K562 (cell line): ENCODE results near the gene VSTM1. TPM values are rescaled to one million over a fixed set of nuclear protein-coding genes. Genes with fewer than 3 reads are reported as not detected.

ENCODE experiments used
- ATAC-seq: fragments of 200-7000 bp; cut with Tn5 transposase; 3 replicates; pipeline ENCODE4 v1.9.1; 2020; ENCODE audit warnings: moderate library complexity
- BruUV-seq: library from RNA; stranded (reverse); fragments of 400-500 nt; replicated peaks from 2 replicates; lab custom pipeline; 2021; lab: Mats Ljungman, UMichigan
- CTCF ChIA-PET: fragments of 300-600 bp; formaldehyde crosslinking; extraction: SDS; loops from one replicate; lab custom pipeline; 2021; ENCODE audit warnings: low intra/inter-chr PET ratio; lab: Yijun Ruan, JAX
- POLR2A ChIA-PET: fragments of 300-600, 350-650 bp; sonication (Branson Sonifier 250); formaldehyde crosslinking; extraction: SDS; loops from one replicate; lab custom pipeline; 2021; ENCODE audit warnings: antibody characterized with exemption, inconsistent platforms; lab: Yijun Ruan, JAX
- DNase-seq, 4 experiments: peaks; one replicate each; pipeline versions ENCODE4 v3.0.0 to v3.0.0-alpha.2; 2011 to 2018; ENCODE audit warnings: low spot score in 3 of 4, mixed read lengths in 3 of 4; ENCODE audit errors: extremely low read depth in 1 of 4
- FAIRE-seq: peaks from 2 replicates; lab custom pipeline; 2011; peaks lifted over from hg19 to GRCh38; lab: Jason Lieb, UNC
- H2AFZ ChIP-seq: 2 replicates; pipeline ENCODE4 v1.6.0; 2011; ENCODE audit warnings: low read depth, low read length, control low read depth, inconsistent platforms
- H3K27ac ChIP-seq: fragments of 200-600 bp; 3 replicates; pipeline ENCODE4 v1.8.0; 2011; ENCODE audit warnings: low read depth, mild to moderate bottlenecking, control low read depth, inconsistent platforms, low read length, moderate library complexity, mixed read lengths; ENCODE audit errors: extremely low read depth
- H3K27me3 ChIP-seq, 2 experiments: fragments of 300-600 bp in 1 of 2; 2 replicates in 1 of 2; 3 replicates in 1 of 2; pipeline versions ENCODE4 v1.6.0 to v1.8.0; 2011; ENCODE audit warnings: inconsistent platforms in 2 of 2, low read length in 2 of 2, mild to moderate bottlenecking in 1 of 2, mixed read lengths in 1 of 2, moderate library complexity in 1 of 2; ENCODE audit not compliant: control insufficient read depth in 2 of 2, insufficient read depth in 2 of 2
- H3K36me3 ChIP-seq: fragments of 300-600 bp; 3 replicates; pipeline ENCODE4 v1.8.0; 2011; ENCODE audit warnings: mild to moderate bottlenecking, low read length, inconsistent platforms; ENCODE audit not compliant: control insufficient read depth, insufficient read depth
- H3K4me1 ChIP-seq, 2 experiments: fragments of 200-600 bp in 1 of 2; replicated peaks in 1 of 2; 2 replicates in 1 of 2; 3 replicates in 1 of 2; pipeline versions ENCODE4 v1.5.1 to v1.8.0; 2011; ENCODE audit warnings: inconsistent platforms in 2 of 2, low read length in 2 of 2, mild to moderate bottlenecking in 1 of 2, mixed read lengths in 1 of 2, moderate library complexity in 1 of 2; ENCODE audit not compliant: control insufficient read depth in 2 of 2, insufficient read depth in 2 of 2
- H3K4me2 ChIP-seq: 2 replicates; pipeline ENCODE4 v1.6.1; 2011; ENCODE audit warnings: low read length, control low read depth, inconsistent platforms, mixed read lengths; ENCODE audit not compliant: insufficient read depth
- H3K4me3 ChIP-seq: fragments of 200-600 bp; sonication (generic), shearing (Covaris generic); 2 replicates; pipeline ENCODE4 v1.5.1; 2016; ENCODE audit warnings: control low read depth, inconsistent platforms
- H3K79me2 ChIP-seq: fragments of 200-600 bp; 3 replicates; pipeline ENCODE4 v1.8.0; 2011; ENCODE audit warnings: low read length, inconsistent platforms; ENCODE audit not compliant: control insufficient read depth, insufficient read depth
- H3K9ac ChIP-seq, 2 experiments: 2 replicates each; pipeline versions ENCODE4 v1.6.0 to v1.6.1; 2011; ENCODE audit warnings: low read depth in 2 of 2, low read length in 2 of 2, control low read depth in 1 of 2, inconsistent platforms in 1 of 2, mild to moderate bottlenecking in 1 of 2, mixed read lengths in 1 of 2; ENCODE audit not compliant: insufficient read depth in 1 of 2
- H3K9me1 ChIP-seq: one replicate; pipeline ENCODE4 v1.6.0; 2011; ENCODE audit warnings: inconsistent platforms, mild to moderate bottlenecking, low read length, moderate library complexity; ENCODE audit not compliant: control insufficient read depth, insufficient read depth
- H3K9me3 ChIP-seq: replicated peaks from 2 replicates; pipeline ENCODE4 v1.5.1; 2011; ENCODE audit warnings: low read depth, low read length, inconsistent platforms; ENCODE audit not compliant: control insufficient read depth, insufficient read depth
- H4K20me1 ChIP-seq: replicated peaks from 2 replicates; pipeline ENCODE4 v1.6.1; 2011; ENCODE audit warnings: low read length, inconsistent platforms, mixed read lengths; ENCODE audit not compliant: control insufficient read depth, insufficient read depth
- CBFA2T2 ChIP-seq: fragments of 450-650 bp; conservative IDR thresholded peaks from 2 replicates; pipeline ENCODE4 v1.6.1; 2017; ENCODE audit warnings: mild to moderate bottlenecking
- CBFA2T3 ChIP-seq: fragments of 450-650 bp; IDR thresholded peaks from 2 replicates; pipeline ENCODE4 v1.6.1; 2017
- HIVEP1 ChIP-seq: fragments of 250-450 bp; sonication (Bioruptor Pico); IDR thresholded peaks from 2 replicates; pipeline ENCODE4 v1.4.0; 2020; ENCODE audit warnings: mild to moderate bottlenecking
- HNRNPH1 ChIP-seq: fragments of 200-400 bp; formaldehyde crosslinking; optimal IDR thresholded peaks from 2 replicates; pipeline ENCODE3; 2017; ENCODE audit warnings: low read depth, mild to moderate bottlenecking, low read length, moderate library complexity
- IFI16 ChIP-seq: fragments of 250-450 bp; sonication (Bioruptor Pico); IDR thresholded peaks from 2 replicates; pipeline ENCODE4 v2.1.2; 2022; ENCODE audit warnings: mild to moderate bottlenecking, inconsistent platforms
- NEUROD1 ChIP-seq: fragments of 150-350 bp; IDR thresholded peaks from 2 replicates; pipeline ENCODE4 v1.6.1; 2014; ENCODE audit warnings: borderline replicate concordance, low read length, low read depth; ENCODE audit not compliant: partially characterized antibody
- RAD51 ChIP-seq: fragments of 450-650 bp; IDR thresholded peaks from 2 replicates; pipeline ENCODE4 v1.7.1; 2016; ENCODE audit warnings: low read depth, mild to moderate bottlenecking, borderline replicate concordance
- TCF7L2 ChIP-seq: fragments of 150-350 bp; IDR thresholded peaks from 2 replicates; pipeline ENCODE4 v1.6.1; 2016; ENCODE audit warnings: low read depth, mild to moderate bottlenecking, low read length, moderate library complexity
- WGBS: fragments of 100-300 bp; shearing (Covaris generic); methylation state at CpG from one replicate; pipeline ENCODE4 v1.1.6; 2016; ENCODE audit warnings: low coverage, mixed read lengths; ENCODE audit not compliant: insufficient coverage; ENCODE audit errors: missing lambda C conversion rate; 5-methylcytosine and 5-hydroxymethylcytosine counted together
- in situ Hi-C: fragments of 300-500 bp; cut with MboI; formaldehyde crosslinking; loops from 4 replicates; pipeline ENCODE4 v1.15.0; 2018; ENCODE audit warnings: inconsistent platforms, mixed read lengths
- intact Hi-C: fragments of 100-400 bp; cut with micrococcal nuclease; formaldehyde crosslinking; loops from 2 replicates; pipeline ENCODE4 v1.14.2; 2022
- polyA plus RNA-seq, 8 experiments: library from polyadenylated mRNA; depleted of rRNA in 4 of 8; stranded (reverse) in 5 of 8; unstranded in 3 of 8; fragments of >200 nt; fragmentation: Nextera tagmentation in 2 of 8; fragmentation: Illumina TruSeq in 1 of 8; extraction: Ambion mirVana in 2 of 8; extraction: Trizol in 1 of 8; gene quantifications; 2 replicates each; pipeline versions ENCODE4 v1.2.1 to v1.2.3, GENCODE V29; 2011 to 2014; ENCODE audit warnings: inconsistent platforms in 1 of 8, missing spikeins in 1 of 8
- total RNA-seq, 7 experiments: library from RNA; depleted of rRNA in 6 of 7; stranded (reverse); fragments of >200 nt in 6 of 7; fragmentation: Illumina TruSeq in 2 of 7; extraction: Trizol in 2 of 7; gene quantifications; 2 replicates each; pipeline versions ENCODE4 v1.2.1 to v1.2.3, GENCODE V29; 2011 to 2021; ENCODE audit warnings: low replicate concordance in 1 of 7
- TF ChIP-seq, protein P1 (sequence below): sonication (generic); formaldehyde crosslinking; IDR thresholded peaks from 2 replicates; pipeline ENCODE4 v1.8.0; 2022; ENCODE audit warnings: missing genetic modification reagents, mild to moderate bottlenecking, borderline replicate concordance
- TF ChIP-seq, protein P2 (sequence below): fragments of 450-650 bp; IDR thresholded peaks from 2 replicates; pipeline ENCODE4 v1.6.1; 2016; ENCODE audit warnings: antibody characterized with exemption
- TF ChIP-seq, protein P3 (sequence below): sonication (generic); formaldehyde crosslinking; IDR thresholded peaks from 2 replicates; pipeline ENCODE4 v1.8.0; 2022; ENCODE audit warnings: missing genetic modification reagents, mild to moderate bottlenecking, borderline replicate concordance

The VSTM1 gene
- total and polyA plus RNA-seq, 9 of the 15 experiments (the other 6 are each of a cell fraction or from before 2014, with no cell fraction given): not detected

DNA sequence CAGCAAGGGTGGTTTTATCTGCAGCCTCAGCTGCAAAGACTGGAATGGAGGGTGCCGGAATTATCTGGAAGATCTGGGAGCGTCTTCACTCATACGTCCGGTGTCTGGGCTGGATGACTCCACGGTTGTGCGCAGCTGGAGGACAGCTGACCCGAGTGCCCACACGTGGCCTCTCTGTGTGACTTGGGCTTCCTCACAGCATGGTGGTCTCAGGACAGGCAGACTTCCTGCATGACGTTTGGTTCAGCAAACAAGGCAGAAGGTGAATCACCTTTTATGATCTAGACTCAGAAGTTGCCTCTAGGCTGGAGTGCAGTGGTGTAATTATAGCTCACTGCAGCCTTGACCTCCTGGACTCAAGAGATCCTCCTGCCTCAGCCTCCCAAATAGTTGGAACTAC lies 39.0 kb downstream of the VSTM1 start:
- intact Hi-C loops (loop anchor here (1.0 to 5.0 kb wide), 2 partner anchors 117 to 182 kb away; partner anchors contain the start of gene CACNG7), in situ Hi-C loops (loop anchor here (5.0 kb wide), 1 partner anchor 182 kb away; no protein-coding TSS in a partner anchor)
- no peak overlapping the region for H3K27ac ChIP-seq
- H3K9me1 ChIP-seq: no peaks in the 10 kb centered on the region
- no TSS peak for BruUV-seq
- H3K79me2 ChIP-seq: no peaks in the 10 kb centered on the region
- no peak overlapping the region for H3K9ac ChIP-seq
- no peaks in the 10 kb centered on the region for H3K27me3 ChIP-seq
- H3K4me1 ChIP-seq: peaks cover 4 to 10% of the 10 kb centered on the region in 2 experiments; a peak in 3 of 5 replicates
- FAIRE-seq (no peak), DNase-seq (no peak), ATAC-seq (no peak)
- no peak overlapping the region for H3K4me3 ChIP-seq
- H3K9me3 ChIP-seq: no peaks in the 10 kb centered on the region
- H3K4me2 ChIP-seq: no peak overlapping the region
- ChIA-PET CTCF (interaction anchor here (0.6 to 1.9 kb wide), 4 partner anchors 34 to 232 kb away, joined by 4 to 23 read pairs (median 4); no protein-coding TSS in a partner anchor), POLR2A (no interaction called here)
- no peak overlapping the region for H2AFZ ChIP-seq
- no peaks in the 10 kb centered on the region for H3K36me3 ChIP-seq
- WGBS: under 1% methylated on average over 9 of the region's 9 CpGs
- 0 out of 2 replicates have a peak, but pooled peaks have one; percentile 10 for TF ChIP-seq CBFA2T2
- no peak for TF ChIP-seq RAD51
- peak; percentile 33; the same call in 1 of the 2 replicates for TF ChIP-seq CBFA2T3
- no peak for TF ChIP-seq TCF7L2
- TF ChIP-seq NEUROD1: no peak
- H4K20me1 ChIP-seq: no peaks in the 10 kb centered on the region

DNA sequence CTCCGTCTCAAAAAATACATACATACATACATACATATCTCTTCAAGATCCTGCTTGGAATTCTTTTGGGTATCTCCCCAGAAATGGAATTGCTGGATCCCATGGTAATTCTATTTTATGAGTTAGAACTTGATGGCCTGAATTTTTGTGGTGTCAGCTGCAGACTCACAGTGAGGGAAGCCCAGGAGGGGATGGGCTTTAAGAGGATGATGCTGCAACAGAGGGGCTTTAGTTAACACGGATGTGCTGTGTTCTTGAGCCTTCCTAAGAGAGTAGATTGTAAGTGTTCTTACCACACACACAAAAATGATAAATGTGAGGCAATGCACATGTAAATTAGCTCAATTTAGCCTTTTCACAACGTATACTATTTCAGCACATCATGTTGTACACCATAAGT lies 40.5 kb downstream of the VSTM1 start:
- ATAC-seq: no peak
- intact Hi-C loops: loop anchor here (5.0 kb wide), 1 partner anchor 116 kb away; the partner anchor contains the start of gene CACNG7
- no TSS peak for BruUV-seq
- no peak for TF ChIP-seq IFI16 (CRISPR knock-in tag)
- TF ChIP-seq HNRNPH1: no peak
- TF ChIP-seq, protein P1, sequence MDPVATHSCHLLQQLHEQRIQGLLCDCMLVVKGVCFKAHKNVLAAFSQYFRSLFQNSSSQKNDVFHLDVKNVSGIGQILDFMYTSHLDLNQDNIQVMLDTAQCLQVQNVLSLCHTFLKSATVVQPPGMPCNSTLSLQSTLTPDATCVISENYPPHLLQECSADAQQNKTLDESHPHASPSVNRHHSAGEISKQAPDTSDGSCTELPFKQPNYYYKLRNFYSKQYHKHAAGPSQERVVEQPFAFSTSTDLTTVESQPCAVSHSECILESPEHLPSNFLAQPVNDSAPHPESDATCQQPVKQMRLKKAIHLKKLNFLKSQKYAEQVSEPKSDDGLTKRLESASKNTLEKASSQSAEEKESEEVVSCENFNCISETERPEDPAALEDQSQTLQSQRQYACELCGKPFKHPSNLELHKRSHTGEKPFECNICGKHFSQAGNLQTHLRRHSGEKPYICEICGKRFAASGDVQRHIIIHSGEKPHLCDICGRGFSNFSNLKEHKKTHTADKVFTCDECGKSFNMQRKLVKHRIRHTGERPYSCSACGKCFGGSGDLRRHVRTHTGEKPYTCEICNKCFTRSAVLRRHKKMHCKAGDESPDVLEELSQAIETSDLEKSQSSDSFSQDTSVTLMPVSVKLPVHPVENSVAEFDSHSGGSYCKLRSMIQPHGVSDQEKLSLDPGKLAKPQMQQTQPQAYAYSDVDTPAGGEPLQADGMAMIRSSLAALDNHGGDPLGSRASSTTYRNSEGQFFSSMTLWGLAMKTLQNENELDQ (CRISPR knock-in tag): no peak
- no peak for TF ChIP-seq HIVEP1 (CRISPR knock-in tag)
- TF ChIP-seq, protein P2, sequence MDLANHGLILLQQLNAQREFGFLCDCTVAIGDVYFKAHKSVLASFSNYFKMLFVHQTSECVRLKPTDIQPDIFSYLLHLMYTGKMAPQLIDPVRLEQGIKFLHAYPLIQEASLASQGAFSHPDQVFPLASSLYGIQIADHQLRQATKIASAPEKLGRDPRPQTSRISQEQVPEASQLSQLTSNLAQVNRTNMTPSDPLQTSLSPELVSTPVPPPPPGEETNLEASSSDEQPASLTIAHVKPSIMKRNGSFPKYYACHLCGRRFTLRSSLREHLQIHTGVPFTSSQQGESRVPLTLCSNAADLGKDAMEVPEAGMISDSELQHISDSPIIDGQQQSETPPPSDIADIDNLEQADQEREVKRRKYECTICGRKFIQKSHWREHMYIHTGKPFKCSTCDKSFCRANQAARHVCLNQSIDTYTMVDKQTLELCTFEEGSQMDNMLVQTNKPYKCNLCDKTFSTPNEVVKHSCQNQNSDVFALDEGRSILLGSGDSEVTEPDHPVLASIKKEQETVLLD: no peak
- TF ChIP-seq, protein P3, sequence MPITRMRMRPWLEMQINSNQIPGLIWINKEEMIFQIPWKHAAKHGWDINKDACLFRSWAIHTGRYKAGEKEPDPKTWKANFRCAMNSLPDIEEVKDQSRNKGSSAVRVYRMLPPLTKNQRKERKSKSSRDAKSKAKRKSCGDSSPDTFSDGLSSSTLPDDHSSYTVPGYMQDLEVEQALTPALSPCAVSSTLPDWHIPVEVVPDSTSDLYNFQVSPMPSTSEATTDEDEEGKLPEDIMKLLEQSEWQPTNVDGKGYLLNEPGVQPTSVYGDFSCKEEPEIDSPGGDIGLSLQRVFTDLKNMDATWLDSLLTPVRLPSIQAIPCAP (CRISPR knock-in tag): no peak

More for the DNA sequence above, 40.5 kb downstream of the VSTM1 start:
- no peaks in the 10 kb centered on the region for H3K79me2 ChIP-seq
- no peak overlapping the region for H2AFZ ChIP-seq
- no peak overlapping the region for H3K9ac ChIP-seq
- in situ Hi-C loops: loop anchor here (5.0 kb wide), 1 partner anchor 181 kb away; no protein-coding TSS in a partner anchor
- no peak overlapping the region for H3K4me2 ChIP-seq
- 0% methylated on average over 3 of the region's 3 CpGs for WGBS
- FAIRE-seq (no peak), DNase-seq (no peak)
- H3K9me1 ChIP-seq: no peaks in the 10 kb centered on the region
- H4K20me1 ChIP-seq: no peaks in the 10 kb centered on the region
- peaks cover 0 to 6% of the 10 kb centered on the region in 2 experiments; a peak in 1 of 5 replicates for H3K27me3 ChIP-seq
- no peak overlapping the region for H3K27ac ChIP-seq
- ChIA-PET CTCF (interaction anchor here (0.6 to 1.9 kb wide), 4 partner anchors 170 to 230 kb away, joined by 3 to 23 read pairs (median 3); no protein-coding TSS in a partner anchor), POLR2A (interaction anchor here (0.5 kb wide), 1 partner anchor 234 kb away, joined by 6 read pairs; no protein-coding TSS in a partner anchor)
- H3K4me3 ChIP-seq: no peak overlapping the region
- no peaks in the 10 kb centered on the region for H3K36me3 ChIP-seq
- H3K4me1 ChIP-seq: peaks cover 6 to 12% of the 10 kb centered on the region in 2 experiments; a peak in 3 of 5 replicates
- H3K9me3 ChIP-seq: no peaks in the 10 kb centered on the region
